Loucy (cell line): ENCODE measurements around the gene BICD1.

ENCODE experiments used
- EZH2phosphoT487 ChIP-seq: fragments of 200-600 bp; IDR thresholded peaks from 2 replicates; pipeline ENCODE4 v1.6.1; 2018; ENCODE audit warnings: antibody characterized with exemption, mild to moderate bottlenecking, moderate library complexity, borderline replicate concordance
- TF ChIP-seq, protein P1 (sequence below): fragments of 200-600 bp; sonication (generic); conservative IDR thresholded peaks from 2 replicates; pipeline ENCODE4 v1.5.1; 2014; ENCODE audit warnings: mild to moderate bottlenecking, antibody characterized with exemption, low read length

DNA sequence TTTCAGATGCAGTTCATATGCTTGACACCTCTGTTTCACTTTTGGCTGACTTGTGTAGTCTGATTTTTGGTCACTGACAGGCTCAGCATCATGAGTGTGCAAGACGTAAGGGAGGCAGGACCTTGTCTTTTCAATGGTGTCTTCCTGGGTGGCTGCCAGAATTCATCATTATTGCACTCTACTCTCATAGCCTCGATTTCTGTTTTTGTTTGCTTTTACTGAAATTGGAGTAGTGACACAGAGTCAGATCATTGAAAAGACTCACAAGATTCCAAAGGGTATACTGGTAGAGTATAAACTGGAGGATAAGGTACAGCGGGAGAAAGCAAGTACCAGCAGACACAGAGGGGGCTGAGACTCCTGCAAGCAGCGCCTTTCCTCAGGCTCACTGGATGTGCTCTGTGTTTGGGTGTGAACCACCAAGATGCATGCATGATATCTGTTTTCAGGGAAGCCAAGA, 166.4 kb downstream of the BICD1 start:
- TF ChIP-seq, protein P1, sequence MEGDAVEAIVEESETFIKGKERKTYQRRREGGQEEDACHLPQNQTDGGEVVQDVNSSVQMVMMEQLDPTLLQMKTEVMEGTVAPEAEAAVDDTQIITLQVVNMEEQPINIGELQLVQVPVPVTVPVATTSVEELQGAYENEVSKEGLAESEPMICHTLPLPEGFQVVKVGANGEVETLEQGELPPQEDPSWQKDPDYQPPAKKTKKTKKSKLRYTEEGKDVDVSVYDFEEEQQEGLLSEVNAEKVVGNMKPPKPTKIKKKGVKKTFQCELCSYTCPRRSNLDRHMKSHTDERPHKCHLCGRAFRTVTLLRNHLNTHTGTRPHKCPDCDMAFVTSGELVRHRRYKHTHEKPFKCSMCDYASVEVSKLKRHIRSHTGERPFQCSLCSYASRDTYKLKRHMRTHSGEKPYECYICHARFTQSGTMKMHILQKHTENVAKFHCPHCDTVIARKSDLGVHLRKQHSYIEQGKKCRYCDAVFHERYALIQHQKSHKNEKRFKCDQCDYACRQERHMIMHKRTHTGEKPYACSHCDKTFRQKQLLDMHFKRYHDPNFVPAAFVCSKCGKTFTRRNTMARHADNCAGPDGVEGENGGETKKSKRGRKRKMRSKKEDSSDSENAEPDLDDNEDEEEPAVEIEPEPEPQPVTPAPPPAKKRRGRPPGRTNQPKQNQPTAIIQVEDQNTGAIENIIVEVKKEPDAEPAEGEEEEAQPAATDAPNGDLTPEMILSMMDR, result no peak
- TF ChIP-seq EZH2phosphoT487, result no peak
